ENCODE results near the gene FNDC10. TPM values are rescaled to one million over a fixed set of nuclear protein-coding genes. Genes with fewer than 3 reads are reported as not detected.
"Not testable (repeated sequence)": the region's sequence is repeated elsewhere in the genome, so short reads cannot be mapped to it uniquely, and the experiment has no call there.

Gene FNDC10
- total RNA-seq, 1 donor from 2014 or later = 7.7 TPM

DNA sequence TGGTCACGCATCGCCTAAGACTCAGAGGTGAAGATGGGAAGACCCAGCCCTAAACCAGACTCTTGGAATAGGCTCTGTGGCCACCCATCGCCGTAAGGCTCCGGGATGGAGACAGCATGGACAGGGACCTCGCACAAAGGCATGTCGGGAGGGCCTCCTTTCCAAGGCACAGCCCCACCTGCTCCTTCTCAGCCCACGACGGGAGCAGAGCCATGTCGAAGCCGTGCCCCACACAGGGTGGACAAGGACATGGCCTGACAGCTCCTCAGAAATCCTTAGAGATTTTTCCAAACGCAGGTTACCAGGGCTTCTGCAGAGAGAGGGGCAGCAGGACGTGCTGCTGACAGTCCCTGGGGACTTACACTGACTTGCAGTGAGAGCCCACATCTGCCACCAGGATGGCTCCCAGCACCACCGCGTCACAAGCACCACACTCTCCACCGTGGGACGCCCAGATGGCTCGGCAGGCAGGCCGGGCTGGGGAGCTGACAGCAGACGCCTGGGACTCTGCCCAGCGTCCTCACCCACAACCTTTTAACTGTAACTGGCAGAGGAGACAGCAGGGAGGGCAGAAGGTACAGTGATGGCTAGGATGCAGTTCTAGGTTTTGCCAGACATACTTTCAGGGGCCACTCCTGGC is 37.3 kb downstream of the FNDC10 start:
- TF ChIP-seq, protein P1, sequence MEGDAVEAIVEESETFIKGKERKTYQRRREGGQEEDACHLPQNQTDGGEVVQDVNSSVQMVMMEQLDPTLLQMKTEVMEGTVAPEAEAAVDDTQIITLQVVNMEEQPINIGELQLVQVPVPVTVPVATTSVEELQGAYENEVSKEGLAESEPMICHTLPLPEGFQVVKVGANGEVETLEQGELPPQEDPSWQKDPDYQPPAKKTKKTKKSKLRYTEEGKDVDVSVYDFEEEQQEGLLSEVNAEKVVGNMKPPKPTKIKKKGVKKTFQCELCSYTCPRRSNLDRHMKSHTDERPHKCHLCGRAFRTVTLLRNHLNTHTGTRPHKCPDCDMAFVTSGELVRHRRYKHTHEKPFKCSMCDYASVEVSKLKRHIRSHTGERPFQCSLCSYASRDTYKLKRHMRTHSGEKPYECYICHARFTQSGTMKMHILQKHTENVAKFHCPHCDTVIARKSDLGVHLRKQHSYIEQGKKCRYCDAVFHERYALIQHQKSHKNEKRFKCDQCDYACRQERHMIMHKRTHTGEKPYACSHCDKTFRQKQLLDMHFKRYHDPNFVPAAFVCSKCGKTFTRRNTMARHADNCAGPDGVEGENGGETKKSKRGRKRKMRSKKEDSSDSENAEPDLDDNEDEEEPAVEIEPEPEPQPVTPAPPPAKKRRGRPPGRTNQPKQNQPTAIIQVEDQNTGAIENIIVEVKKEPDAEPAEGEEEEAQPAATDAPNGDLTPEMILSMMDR (IDR thresholded peaks at IDR 0.05) = no peak
- H3K9me3 ChIP-seq = no peaks in the 10 kb centered on the region
- peaks cover 65% of the 10 kb centered on the region for H3K36me3 ChIP-seq
- no peak overlapping the region for H3K4me3 ChIP-seq
- peaks cover 23% of the 10 kb centered on the region for H3K4me1 ChIP-seq
- DNase-seq = no peak
- intact Hi-C loops (cut with DNase I) = no loop called here
- no peaks in the 10 kb centered on the region for H3K27me3 ChIP-seq (ENCODE audit: low read depth)
- peak overlapping the region; percentile 43 for H3K27ac ChIP-seq
- ATAC-seq = no peak

DNA sequence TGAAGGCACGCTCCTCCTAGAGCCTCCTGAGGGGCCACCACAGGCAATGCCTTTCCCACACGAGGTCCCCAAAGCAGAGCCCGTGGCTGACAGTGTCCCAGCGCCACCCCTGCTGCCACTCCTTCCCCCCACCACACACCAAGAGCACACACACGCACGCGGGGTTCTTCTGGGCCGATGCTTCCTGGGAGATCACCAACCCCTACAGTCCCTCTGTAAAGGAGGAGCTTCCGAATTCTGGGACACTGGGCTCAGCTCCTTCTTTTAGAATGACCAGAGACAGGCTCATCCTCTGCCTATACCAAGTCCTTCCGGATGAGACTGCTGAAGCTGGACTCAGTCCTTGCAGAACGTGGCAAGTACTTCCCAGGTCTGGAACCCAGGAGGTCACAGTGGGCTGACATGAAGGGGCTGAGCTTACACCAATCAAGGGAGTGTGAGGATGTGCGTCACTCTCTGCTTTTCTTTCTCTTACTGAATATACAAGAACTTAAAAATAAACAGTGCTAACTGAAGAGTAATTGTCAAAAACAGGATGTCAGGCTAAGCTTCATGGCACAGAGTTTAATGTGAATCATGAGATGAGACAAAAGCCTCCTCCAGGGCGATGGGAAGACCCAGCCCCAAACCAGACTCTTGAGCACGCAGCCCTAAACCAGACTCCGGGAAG is 38.0 kb downstream of the FNDC10 start:
- Histone ChIP-seq H3K4me3 (no peak overlapping the region), H3K36me3 (peaks cover 65% of the 10 kb centered on the region), H3K4me1 (peaks cover 15% of the 10 kb centered on the region), H3K9me3 (no peaks in the 10 kb centered on the region), H3K27me3 (ENCODE audit: low read depth) (no peaks in the 10 kb centered on the region), H3K27ac (peak overlapping the region; percentile 43)
- no peak for DNase-seq
- TF ChIP-seq, protein P1 (IDR thresholded peaks at IDR 0.05) = no peak
- no peak for ATAC-seq
- intact Hi-C loops (cut with DNase I) = no loop called here

DNA sequence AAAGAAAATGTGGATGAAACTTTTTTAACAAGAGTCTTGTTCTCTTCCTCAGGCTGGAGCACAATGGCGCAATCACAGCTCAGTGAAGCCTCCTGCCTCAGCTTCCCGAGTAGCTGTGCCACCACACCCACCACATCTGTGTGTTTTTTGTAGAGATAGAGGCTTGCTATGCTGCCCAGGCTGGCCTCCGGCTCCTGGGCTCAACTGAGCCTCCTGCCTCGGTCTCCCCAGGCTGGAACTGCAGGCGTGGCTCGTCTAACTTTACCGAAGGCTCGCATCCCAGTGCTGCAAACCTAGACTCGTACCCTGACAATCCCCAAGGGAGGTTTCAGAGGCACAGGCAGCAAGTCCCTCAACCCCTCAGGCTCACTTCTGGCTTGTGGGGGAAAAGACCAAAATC is 39.8 kb downstream of the FNDC10 start:
- DNase-seq = no peak
- Histone ChIP-seq H3K36me3 (peaks cover 56% of the 10 kb centered on the region), H3K9me3 (no peaks in the 10 kb centered on the region), H3K27me3 (ENCODE audit: low read depth) (no peaks in the 10 kb centered on the region), H3K4me1 (peaks cover 5% of the 10 kb centered on the region), H3K27ac (no peak overlapping the region), H3K4me3 (no peak overlapping the region)
- no peak for ATAC-seq
- TF ChIP-seq, protein P1 (IDR thresholded peaks at IDR 0.05) = no peak
- intact Hi-C loops (cut with DNase I) = no loop called here

DNA sequence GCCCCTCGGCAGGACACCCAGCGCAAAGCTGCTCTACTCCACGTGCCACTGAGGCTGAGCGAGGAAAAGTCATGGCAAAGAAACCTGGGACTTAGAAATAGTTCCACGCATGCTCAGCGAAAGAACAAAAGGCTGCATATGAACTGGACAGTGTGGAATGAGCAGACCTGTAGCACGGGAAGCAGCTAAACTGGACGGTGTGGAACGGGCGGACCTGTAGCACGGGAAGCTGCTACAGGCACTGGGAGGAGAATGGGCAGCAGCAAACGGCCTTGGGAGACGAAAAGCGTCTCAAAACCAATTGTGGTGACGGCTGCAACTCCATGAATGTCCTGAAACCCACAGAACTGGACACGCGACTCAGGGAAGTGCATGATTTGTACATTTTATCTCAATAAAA is 40.9 kb downstream of the FNDC10 start:
- ATAC-seq (no peak), DNase-seq (no peak)
- TF ChIP-seq, protein P1 (IDR thresholded peaks at IDR 0.05) = no peak
- intact Hi-C loops (cut with DNase I) = no loop called here
- no peaks in the 10 kb centered on the region for H3K9me3 ChIP-seq
- H3K4me3 ChIP-seq = no peak overlapping the region
- H3K27ac ChIP-seq = no peak overlapping the region
- no peaks in the 10 kb centered on the region for H3K27me3 ChIP-seq (ENCODE audit: low read depth)
- peaks cover 5% of the 10 kb centered on the region for H3K4me1 ChIP-seq
- peaks cover 50% of the 10 kb centered on the region for H3K36me3 ChIP-seq

DNA sequence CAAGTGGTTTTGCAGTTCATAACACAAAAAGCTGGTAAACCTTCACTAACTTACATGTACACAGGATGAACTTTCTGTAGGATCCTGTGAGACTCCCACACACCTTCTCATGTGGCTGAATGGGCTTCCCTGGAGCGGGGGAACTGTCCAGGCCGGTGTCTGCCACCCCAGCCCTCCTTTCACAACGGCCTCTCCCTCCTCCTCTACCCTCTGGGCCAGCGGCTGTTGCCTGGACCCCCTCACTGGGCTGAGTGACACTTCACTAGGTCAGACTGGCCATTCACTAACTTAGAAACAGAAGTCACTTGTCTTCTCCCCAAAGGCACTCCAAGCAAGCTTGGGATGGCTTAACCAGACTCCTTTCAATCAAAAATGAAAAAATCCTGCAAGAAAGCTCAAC is 41.3 kb downstream of the FNDC10 start:
- intact Hi-C loops (cut with DNase I) = no loop called here
- no peak overlapping the region for H3K27ac ChIP-seq
- ATAC-seq (no peak), DNase-seq (no peak)
- no peaks in the 10 kb centered on the region for H3K9me3 ChIP-seq
- no peaks in the 10 kb centered on the region for H3K27me3 ChIP-seq (ENCODE audit: low read depth)
- TF ChIP-seq, protein P1 (IDR thresholded peaks at IDR 0.05) = no peak
- no peak overlapping the region for H3K4me3 ChIP-seq
- peaks cover 45% of the 10 kb centered on the region for H3K36me3 ChIP-seq
- peaks cover 5% of the 10 kb centered on the region for H3K4me1 ChIP-seq

DNA sequence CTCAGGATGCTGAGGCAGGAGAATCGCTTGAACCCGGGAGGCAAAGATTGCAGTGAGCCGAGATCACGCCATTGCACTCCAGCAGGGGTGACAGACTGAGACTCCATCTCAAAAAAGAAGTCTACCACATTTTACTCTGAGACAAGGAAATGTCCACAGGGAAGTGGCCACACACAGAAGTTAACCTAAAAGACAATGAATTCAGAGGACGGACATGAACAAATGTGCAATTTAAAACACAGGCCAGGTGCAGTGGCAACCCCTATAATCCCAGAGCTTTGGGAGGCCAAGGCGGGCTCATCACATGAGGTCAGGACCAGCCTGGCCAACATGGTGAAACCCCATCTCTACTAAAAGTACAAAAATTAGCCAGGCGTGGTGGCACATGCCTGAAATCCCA is 42.2 kb downstream of the FNDC10 start:
- H3K9me3 ChIP-seq; intact Hi-C loops (cut with DNase I); H3K27ac ChIP-seq; H3K27me3 ChIP-seq (ENCODE audit: low read depth); H3K4me3 ChIP-seq; ATAC-seq; DNase-seq; H3K4me1 ChIP-seq: not testable (repeated sequence)
- peaks cover 36% of the 10 kb centered on the region for H3K36me3 ChIP-seq

DNA sequence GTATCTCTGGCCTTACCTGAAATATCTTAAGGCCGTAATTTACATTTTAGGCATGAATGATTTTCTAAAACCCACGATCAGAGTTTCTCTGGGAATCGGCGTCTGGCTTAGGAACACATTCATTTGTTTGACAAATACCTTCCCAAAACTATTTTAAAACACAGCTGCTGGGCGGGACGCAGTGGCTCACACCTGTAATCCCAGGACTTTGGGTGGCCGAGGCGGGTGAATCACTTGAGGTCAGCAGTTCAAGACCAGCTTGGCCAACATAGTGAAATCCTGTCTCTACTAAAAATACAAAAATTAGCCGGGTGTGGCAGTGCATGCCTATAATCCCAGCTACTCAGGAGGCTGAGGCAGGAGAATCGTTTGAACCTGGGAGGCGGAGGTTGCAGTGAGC is 43.0 kb downstream of the FNDC10 start:
- H3K9me3 ChIP-seq; H3K27me3 ChIP-seq (ENCODE audit: low read depth); intact Hi-C loops (cut with DNase I); DNase-seq; H3K27ac ChIP-seq; ATAC-seq; H3K4me1 ChIP-seq; H3K4me3 ChIP-seq: not testable (repeated sequence)
- peaks cover 29% of the 10 kb centered on the region for H3K36me3 ChIP-seq
